Ishikawa (cell line): Measurements from ENCODE around the gene ITPRIPL2.

Source experiments
- CEBPB ChIP-seq: IDR thresholded peaks from 2 replicates; pipeline ENCODE4 v1.6.1; 2012
- CREB1 ChIP-seq: IDR thresholded peaks from 2 replicates; pipeline ENCODE4 v1.6.1; 2012; ENCODE audit warnings: low read depth
- EGR1 ChIP-seq: IDR thresholded peaks from 2 replicates; pipeline ENCODE4 v1.6.1; 2012
- EP300 ChIP-seq: IDR thresholded peaks from 2 replicates; pipeline ENCODE4 v1.6.1; 2012; ENCODE audit warnings: borderline replicate concordance
- FOXM1 ChIP-seq: IDR thresholded peaks from 2 replicates; pipeline ENCODE4 v1.6.1; 2012; ENCODE audit warnings: low read depth, borderline replicate concordance
- NFIC ChIP-seq: IDR thresholded peaks from 2 replicates; pipeline ENCODE4 v1.6.1; 2012
- RAD21 ChIP-seq: IDR thresholded peaks from 2 replicates; pipeline ENCODE4 v1.6.1; 2012; ENCODE audit warnings: low read depth
- TAF1 ChIP-seq: IDR thresholded peaks from 2 replicates; pipeline ENCODE4 v1.6.1; 2012; ENCODE audit warnings: low read depth, mild to moderate bottlenecking
- TCF12 ChIP-seq: IDR thresholded peaks from 2 replicates; pipeline ENCODE4 v1.6.1; 2012; ENCODE audit warnings: low read depth
- TEAD4 ChIP-seq: IDR thresholded peaks from 2 replicates; pipeline ENCODE4 v1.6.1; 2012
- YY1 ChIP-seq: IDR thresholded peaks from 2 replicates; pipeline ENCODE4 v1.6.1; 2012; ENCODE audit warnings: low read depth
- ZBTB7A ChIP-seq: IDR thresholded peaks from 2 replicates; pipeline ENCODE4 v1.6.1; 2012; ENCODE audit warnings: low read depth
- TF ChIP-seq, protein P1 (sequence below): IDR thresholded peaks from 2 replicates; pipeline ENCODE4 v1.6.1; 2012
- TF ChIP-seq, protein P2 (sequence below): IDR thresholded peaks from 2 replicates; pipeline ENCODE4 v1.6.1; 2012
- TF ChIP-seq, protein P3 (sequence below): IDR thresholded peaks from 2 replicates; pipeline ENCODE4 v1.6.1; 2012; ENCODE audit warnings: low read depth, mild to moderate bottlenecking

ITPRIPL2 gene

DNA sequence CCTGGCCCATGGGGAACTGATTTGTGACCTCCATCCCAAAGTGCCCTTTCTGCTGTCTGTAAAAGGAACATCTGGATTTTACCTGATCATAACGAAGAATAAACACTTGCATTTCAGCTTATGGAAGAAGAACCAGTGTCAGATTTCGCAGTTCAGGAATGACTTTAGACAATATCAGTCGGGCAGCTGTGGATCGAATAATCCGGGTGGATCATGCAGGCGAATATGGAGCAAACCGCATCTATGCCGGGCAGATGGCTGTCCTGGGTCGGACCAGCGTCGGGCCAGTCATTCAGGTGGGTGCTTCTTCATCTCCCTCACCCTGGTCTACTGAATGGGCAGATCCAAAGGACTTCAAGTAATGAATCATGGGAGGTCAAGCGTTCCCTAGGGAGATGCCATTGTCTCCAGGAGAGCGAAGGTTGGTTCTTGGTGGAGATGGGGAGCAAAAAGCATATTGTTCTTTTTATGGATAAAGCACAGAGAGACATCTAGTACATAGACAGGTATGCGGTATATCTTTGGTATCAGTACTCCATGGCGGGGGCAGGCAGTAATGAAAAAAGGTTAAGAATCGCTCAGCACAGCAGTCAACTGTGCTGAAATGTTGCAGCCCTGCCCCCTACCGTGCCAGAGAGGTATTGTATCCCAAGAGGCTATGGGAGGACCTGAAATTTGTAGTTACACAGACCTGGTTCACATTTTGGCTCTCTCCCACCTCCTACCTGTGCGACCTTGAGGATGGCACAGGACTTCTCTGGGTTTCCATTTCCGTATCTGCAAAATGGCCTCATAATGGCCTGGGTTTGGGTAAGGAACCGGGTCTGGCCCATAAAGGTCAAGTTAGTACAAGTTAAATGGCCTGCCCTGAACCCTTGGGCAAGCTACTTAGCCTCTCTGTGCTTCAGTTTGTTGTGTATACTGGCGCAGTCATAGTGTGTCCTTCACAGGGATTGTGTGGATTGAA, 41.7 kb upstream of the ITPRIPL2 start:
- TF ChIP-seq EP300 (no peak), EGR1 (no peak), RAD21 (peak; percentile 81), ZBTB7A (no peak), TCF12 (no peak), YY1 (no peak), NFIC (no peak)
- TF ChIP-seq, protein P1, sequence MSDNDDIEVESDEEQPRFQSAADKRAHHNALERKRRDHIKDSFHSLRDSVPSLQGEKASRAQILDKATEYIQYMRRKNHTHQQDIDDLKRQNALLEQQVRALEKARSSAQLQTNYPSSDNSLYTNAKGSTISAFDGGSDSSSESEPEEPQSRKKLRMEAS, result no peak
- TF ChIP-seq, protein P2, sequence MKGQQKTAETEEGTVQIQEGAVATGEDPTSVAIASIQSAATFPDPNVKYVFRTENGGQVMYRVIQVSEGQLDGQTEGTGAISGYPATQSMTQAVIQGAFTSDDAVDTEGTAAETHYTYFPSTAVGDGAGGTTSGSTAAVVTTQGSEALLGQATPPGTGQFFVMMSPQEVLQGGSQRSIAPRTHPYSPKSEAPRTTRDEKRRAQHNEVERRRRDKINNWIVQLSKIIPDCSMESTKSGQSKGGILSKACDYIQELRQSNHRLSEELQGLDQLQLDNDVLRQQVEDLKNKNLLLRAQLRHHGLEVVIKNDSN, result no peak

DNA sequence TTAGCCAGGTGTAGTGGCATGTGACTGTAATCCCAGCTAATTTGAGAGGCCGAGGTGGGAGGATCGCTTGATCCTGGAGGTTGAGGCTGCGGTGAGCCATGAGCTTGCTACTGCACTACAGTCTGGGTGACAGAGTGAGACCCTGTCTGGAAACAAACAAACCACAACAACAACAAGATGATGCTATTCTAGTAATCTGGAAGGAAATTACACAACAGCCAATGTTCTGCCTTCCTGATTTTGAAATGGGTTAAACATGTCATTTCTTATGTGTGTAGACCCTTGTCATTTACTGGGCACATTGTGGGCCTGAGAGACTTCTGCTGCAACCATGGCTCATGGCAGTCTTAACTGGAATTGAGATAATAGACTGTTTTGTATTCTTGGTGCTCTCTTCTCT, 40.4 kb upstream of the ITPRIPL2 start:
- TF ChIP-seq EGR1 (no peak), CREB1 (no peak), TCF12 (no peak), TEAD4 (no peak), TAF1 (no peak), RAD21 (no peak), CEBPB (no peak), FOXM1 (no peak), NFIC (no peak), YY1 (no peak), EP300 (no peak), ZBTB7A (no peak)
- TF ChIP-seq, protein P1, result no peak
- TF ChIP-seq, protein P3, sequence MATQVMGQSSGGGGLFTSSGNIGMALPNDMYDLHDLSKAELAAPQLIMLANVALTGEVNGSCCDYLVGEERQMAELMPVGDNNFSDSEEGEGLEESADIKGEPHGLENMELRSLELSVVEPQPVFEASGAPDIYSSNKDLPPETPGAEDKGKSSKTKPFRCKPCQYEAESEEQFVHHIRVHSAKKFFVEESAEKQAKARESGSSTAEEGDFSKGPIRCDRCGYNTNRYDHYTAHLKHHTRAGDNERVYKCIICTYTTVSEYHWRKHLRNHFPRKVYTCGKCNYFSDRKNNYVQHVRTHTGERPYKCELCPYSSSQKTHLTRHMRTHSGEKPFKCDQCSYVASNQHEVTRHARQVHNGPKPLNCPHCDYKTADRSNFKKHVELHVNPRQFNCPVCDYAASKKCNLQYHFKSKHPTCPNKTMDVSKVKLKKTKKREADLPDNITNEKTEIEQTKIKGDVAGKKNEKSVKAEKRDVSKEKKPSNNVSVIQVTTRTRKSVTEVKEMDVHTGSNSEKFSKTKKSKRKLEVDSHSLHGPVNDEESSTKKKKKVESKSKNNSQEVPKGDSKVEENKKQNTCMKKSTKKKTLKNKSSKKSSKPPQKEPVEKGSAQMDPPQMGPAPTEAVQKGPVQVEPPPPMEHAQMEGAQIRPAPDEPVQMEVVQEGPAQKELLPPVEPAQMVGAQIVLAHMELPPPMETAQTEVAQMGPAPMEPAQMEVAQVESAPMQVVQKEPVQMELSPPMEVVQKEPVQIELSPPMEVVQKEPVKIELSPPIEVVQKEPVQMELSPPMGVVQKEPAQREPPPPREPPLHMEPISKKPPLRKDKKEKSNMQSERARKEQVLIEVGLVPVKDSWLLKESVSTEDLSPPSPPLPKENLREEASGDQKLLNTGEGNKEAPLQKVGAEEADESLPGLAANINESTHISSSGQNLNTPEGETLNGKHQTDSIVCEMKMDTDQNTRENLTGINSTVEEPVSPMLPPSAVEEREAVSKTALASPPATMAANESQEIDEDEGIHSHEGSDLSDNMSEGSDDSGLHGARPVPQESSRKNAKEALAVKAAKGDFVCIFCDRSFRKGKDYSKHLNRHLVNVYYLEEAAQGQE, result no peak
- TF ChIP-seq, protein P2, result no peak

DNA sequence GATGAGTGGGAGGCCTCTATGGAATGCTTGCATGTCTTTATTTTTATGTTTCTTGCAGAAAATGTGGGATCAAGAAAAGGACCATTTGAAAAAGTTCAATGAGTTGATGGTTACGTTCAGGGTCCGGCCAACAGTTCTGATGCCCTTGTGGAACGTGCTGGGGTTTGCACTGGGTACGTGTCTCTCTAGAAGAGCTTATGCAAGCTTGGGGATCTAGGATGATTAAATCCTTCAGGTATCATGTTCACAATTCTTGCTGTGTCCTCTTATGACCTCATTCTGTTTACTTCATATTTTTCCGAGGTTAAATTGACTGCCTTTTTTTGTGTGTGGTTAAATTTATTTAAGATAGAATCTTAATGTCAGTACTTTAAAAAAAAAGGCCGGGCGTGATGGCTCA, 39.9 kb upstream of the ITPRIPL2 start:
- no peak for TF ChIP-seq ZBTB7A
- no peak for TF ChIP-seq YY1
- TF ChIP-seq CREB1, result no peak
- TF ChIP-seq, protein P3, result no peak
- no peak for TF ChIP-seq EGR1
- no peak for TF ChIP-seq FOXM1

DNA sequence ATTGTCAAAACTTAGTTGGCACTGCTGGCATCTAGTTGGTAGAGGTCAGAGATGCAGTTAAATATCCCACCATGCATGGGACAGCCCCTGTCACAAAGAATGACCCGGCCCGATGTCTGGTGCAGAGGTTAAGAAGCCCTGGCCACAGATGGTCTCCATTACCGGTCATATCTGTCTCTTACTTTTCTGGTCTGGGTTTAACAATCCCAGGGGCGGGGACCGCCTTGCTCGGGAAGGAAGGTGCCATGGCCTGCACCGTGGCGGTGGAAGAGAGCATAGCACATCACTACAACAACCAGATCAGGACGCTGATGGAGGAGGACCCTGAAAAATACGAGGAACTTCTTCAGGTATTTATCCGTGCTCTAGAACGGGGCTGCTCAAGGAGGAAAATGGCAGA, 38.3 kb upstream of the ITPRIPL2 start:
- TF ChIP-seq EGR1, result no peak
- TF ChIP-seq, protein P2, result no peak
- TF ChIP-seq CEBPB, result no peak
- no peak for TF ChIP-seq RAD21
- TF ChIP-seq ZBTB7A, result no peak
- TF ChIP-seq EP300, result no peak
- no peak for TF ChIP-seq NFIC
- TF ChIP-seq CREB1, result no peak
- TF ChIP-seq, protein P1, result no peak
- no peak for TF ChIP-seq TEAD4
- TF ChIP-seq TAF1, result no peak

DNA sequence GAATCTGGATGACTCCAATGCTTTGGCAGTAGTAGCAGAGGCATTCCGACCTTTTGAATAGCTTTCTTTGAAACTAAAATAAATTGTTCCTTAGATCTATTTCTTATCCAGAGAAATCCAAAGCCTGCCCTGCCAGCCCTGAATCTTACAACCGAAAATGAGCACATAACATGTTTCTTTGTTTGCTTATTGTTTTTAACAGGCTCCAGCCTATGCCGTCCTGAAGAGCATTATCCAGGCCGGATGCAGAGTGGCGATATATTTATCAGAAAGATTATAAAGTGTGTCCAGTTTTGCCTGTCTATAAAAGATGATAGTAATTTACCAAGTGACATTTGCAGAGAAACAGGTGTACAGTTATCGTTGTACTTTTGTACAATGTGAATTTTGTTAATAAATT, 35.9 kb upstream of the ITPRIPL2 start:
- no peak for TF ChIP-seq YY1
- TF ChIP-seq TEAD4, result no peak
- TF ChIP-seq, protein P1, result no peak
- no peak for TF ChIP-seq TAF1
- TF ChIP-seq, protein P2, result no peak
- TF ChIP-seq RAD21, result no peak
- TF ChIP-seq EGR1, result no peak
- TF ChIP-seq EP300, result no peak
- TF ChIP-seq, protein P3, result no peak
- TF ChIP-seq CREB1, result no peak
- TF ChIP-seq TCF12, result no peak
- no peak for TF ChIP-seq ZBTB7A
- TF ChIP-seq CEBPB, result no peak
- no peak for TF ChIP-seq NFIC
